GM19351 (cell line): ENCODE results near the gene KRTAP27-1.

Experiments
- ATAC-seq: cut with Tn5 transposase; IDR thresholded peaks from one replicate; pipeline ENCODE4 v1.9.1; 2021; ENCODE audit warnings: mild to moderate bottlenecking, moderate library complexity; ENCODE audit not compliant: unreplicated experiment

KRTAP27-1 gene

GRCh38 chr21:30337276-30337744, at the start of gene KRTAP27-1:
KRTAP27-1 (minus strand) TSS chr21:30337694; CDS start chr21:30337668, 26 bp downstream.
- ATAC-seq, result no peak

- no peak for ATAC-seq
These were observed 44.7 kb upstream of the KRTAP27-1 start for GRCh38 chr21:30382201-30382600.

DNA sequence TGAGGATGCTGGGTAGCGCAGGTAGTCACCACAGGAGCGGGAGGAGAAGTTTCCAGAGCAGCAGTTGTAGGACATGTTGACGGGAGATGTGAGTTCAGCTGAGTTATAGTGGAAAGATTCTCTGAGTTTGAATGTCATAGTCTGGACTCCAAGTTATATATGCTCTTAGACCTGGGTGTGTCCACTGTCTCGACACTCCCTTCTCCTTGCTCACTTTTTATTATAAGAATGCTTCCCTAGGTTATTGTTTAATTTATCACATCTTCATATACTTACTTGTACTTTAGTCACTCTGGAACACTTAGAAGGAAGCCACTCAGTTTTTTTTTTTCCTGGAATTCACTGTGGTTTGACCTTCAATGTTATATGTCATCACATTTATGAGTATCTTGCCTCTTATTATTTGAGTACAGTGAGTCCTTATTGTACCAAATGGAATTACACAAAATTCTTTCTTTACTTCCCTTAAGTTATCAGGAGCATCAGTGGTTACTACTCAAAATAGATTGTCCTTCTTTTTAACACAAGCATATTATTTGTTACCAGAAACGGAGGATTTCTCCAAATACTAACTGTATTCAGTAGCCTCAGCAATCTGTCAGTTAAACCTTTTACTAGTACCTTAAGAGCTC, 34.8 kb upstream of the KRTAP27-1 start, which contains the start of gene KRTAP13-2:
Gene KRTAP13-2, minus strand, starts transcription at position 133 of the 632 bp plus-strand sequence. Its CDS starts 58 bp downstream, at position 75.
- no peak for ATAC-seq

GRCh38 chr21:30355906-30356305, 18.4 kb upstream of the KRTAP27-1 start:
- no peak for ATAC-seq

DNA sequence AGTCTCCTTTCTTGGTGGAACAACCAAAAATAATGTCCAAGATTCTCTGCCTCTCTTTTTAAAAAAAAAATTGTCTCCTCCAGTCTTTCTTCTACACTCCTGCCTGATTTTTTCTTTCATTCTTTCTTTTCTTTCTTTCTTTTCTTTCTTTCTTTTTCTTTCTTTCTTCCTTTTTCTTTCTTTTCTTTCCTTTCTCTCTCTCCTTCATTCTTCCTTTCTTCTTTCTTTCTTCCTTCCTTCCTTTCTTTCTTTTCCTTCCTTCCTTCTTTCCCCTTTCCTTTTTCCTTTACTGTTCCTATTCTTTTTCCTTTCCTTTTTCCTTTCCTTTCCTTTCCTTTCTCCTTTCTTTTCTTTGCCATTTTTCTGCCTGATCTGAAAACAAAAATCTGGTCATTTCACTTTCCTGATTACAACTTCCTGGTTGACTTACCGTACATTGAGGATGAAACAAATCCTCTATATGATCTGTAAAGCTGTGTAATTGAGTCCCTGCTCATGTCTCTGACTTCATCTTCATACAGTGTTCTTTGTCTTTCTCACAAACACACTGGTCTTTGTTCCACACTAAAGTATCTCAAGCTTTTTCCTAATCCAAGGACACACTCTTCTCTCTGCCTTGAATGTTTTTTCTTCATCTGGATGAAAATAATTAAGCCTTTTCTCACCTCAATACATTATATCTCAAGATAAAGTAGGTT, 17.0 kb upstream of the KRTAP27-1 start:
- ATAC-seq, result no peak

DNA sequence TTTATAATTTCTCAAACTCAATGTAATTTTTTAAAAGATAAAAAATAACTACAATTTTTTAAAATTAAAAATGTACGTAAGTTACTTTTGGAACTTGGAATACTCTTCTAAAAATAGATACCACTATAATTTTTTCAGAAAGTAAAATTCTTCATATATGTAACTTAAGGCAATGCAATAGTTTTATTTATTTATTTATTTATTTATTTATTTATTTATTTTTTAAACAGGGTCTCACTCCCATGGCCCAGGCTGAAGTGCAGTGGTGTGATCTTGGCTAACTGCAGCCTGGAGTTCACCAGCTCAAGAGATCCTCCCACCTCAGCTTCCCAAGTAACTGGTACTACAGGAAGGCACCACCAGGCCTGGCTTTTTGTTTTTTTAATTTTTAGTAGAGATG, 14.0 kb upstream of the KRTAP27-1 start:
- ATAC-seq, result no peak

GRCh38 chr21:30349572-30349971, 12.1 kb upstream of the KRTAP27-1 start:
- no peak for ATAC-seq

DNA sequence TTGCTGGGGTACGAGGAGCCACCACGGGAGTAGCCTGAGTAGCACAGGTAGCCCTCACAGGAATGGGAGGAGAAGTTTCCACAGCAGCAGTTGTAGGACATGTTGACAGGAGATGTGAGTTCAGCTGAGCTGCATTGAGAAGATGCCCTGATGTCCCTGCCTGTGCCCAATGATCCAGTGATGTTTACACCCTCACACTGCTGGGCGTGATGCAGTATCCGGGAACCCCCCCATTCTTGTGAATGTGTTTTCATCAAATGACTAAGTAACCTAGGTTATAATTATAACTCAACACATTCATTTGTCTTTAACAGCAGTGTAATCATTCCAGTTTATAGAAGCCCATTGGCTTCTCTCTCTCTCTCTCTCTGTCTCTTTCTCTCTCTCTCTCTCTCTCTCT, 11.0 kb upstream of the KRTAP27-1 start, which contains the start of gene KRTAP23-1:
Gene KRTAP23-1, minus strand, starts transcription at position 101 of the 400 bp plus-strand sequence. Its CDS starts 0 bp downstream, at position 101.
- no peak for ATAC-seq

DNA sequence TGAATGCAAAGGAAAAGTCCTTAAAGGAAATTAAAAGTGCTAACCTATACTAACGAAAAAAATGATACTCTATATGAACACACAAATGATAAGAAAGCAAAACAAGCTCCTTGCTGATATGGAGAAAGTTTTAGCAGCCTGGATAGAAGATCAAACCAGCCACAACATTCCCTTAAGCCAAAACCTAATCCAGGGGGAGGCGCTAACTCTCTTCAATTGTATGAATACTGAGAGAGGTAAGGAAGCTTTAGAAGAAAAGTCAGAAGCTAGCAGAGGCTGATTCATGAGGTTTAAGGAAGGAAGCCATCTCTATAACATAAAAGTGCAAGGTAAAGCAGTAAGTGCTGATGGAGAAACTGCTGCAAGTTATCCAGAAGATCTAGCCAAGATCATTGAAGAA, 7.5 kb upstream of the KRTAP27-1 start:
- ATAC-seq, result no peak

DNA sequence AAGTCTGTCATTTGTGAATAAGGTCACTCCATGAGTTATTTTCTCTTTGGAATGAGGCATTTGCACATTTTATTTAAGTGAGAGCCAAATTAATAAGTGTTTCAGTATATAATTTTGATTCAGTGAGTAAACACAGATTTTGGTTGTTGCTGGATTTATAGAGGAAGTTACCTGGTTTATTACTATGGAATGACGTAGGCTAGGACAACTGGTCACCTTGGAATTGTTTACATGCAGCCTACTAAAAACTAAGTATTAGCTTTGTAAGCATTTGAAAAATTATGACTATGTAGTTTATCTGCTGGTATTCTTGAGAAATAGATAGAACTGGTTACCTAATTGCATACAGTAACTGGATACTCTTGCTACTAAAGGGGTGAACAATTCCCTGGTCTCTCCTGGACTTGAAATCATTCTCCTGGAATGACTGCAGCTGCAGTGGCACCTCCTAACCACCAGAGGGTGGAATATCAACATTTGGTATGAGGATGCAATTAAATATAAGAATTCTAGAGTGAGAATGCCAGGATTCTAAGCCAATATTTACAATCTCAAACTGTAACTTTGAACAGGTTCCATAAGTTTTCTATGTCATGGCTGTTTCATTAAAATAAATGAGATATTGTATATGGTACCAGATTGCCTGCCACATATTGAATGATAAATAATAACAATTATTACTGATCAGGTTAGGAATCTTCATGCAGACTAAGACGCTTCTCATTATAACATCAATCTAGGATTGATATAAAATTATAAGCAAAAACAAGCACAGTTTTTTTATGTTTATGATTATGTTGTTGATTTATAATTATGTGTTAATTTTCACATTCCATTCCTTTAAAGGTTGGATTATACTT, 3.5 kb upstream of the KRTAP27-1 start:
- ATAC-seq, result no peak

DNA sequence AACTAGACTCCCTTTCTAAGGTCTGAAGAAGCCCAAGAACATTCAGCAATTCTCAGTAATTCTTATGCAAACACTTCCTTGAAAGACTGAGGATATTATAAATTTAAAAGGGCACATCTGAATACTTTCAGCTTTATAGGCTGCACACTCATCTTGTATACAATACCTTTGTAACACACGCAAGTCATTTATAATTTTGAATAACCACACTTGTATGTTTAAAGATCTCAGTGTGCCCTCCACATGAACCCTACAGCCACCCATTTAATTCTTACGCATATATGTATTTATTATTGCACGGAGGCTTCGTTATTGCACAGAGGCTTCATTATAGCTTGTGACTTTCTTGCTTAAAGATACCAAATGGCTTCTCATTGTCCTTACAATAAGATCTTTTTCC, 1.2 kb upstream of the KRTAP27-1 start:
- no peak for ATAC-seq

GRCh38 chr21:30337772-30338171, 278 bp upstream of the KRTAP27-1 start:
- ATAC-seq, result no peak

- ATAC-seq, result no peak
These were observed 898 bp downstream of the KRTAP27-1 start for GRCh38 chr21:30336596-30336995.

- ATAC-seq, result no peak
These were observed 3.8 kb downstream of the KRTAP27-1 start for GRCh38 chr21:30333736-30334135.

DNA sequence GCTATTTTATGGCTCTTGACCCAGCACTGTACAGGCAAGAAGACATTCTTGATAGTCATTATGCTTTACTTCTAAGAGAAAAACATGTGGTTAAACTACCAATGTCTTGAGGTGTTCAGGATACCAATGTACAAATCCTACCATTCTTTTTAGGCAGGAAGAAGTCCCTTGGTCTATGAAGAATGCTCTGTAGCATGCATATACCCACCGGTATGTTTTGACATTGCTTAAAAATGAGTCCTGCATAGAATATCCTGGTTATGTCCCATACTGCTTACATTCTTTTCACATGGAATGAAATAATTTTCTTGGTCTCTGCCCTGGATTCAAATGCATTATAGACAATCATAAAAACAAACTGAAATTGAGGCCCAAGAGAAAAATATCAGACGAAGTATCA, 4.8 kb downstream of the KRTAP27-1 start:
- ATAC-seq, result no peak

- no peak for ATAC-seq
These were observed 8.2 kb downstream of the KRTAP27-1 start for GRCh38 chr21:30329203-30329875.

GRCh38 chr21:30326390-30326789, 11.1 kb downstream of the KRTAP27-1 start:
- no peak for ATAC-seq

- ATAC-seq, result no peak
These were observed 17.3 kb downstream of the KRTAP27-1 start, which contains the start of gene KRTAP26-1 for GRCh38 chr21:30320215-30320614. KRTAP26-1 (minus strand) TSS chr21:30320315; CDS start chr21:30320035, 280 bp downstream.

- ATAC-seq, result no peak
These were observed 21.8 kb downstream of the KRTAP27-1 start for GRCh38 chr21:30315701-30316100.

- ATAC-seq, result no peak
These were observed 30.6 kb downstream of the KRTAP27-1 start for GRCh38 chr21:30306884-30307283.

DNA sequence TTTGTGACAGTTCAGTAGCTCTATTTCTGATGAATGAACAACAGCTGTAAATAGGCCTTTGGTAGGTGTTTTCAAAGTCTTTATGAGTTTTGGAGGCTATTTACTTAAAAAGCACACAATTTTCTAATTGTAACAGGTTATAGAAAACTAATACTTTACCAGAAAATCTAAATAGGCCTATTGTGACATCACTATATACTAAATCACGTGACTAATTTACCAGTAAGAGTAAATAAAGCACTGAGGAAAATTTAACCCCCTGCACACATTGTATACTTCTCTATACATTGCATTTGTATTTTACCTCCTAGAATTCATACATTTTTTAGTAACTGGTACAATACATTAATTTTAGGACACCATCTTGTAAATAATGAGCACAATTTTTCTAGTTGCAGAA, 32.4 kb downstream of the KRTAP27-1 start:
- no peak for ATAC-seq
